ENCODE data around the gene CPZ. TPM values are rescaled to one million over a fixed set of nuclear protein-coding genes. Genes with fewer than 3 reads are reported as not detected.

The CPZ gene
- total and polyA plus RNA-seq, 2 of the 4 experiments (the other 2 are of a cell fraction): 0.90 to 10.3 TPM

GRCh38 chr4:8589336-8589735 is 3.2 kb upstream of the CPZ start:
- H2BK20ac ChIP-seq (ENCODE audit: low read depth, low read length): no peak overlapping the region
- H4K91ac ChIP-seq (ENCODE audit: insufficient read depth, low read depth, low read length): no peak overlapping the region
- no peak overlapping the region for H3K27ac ChIP-seq (ENCODE audit: insufficient read depth, low read length)
- no peak overlapping the region for H2AK9ac ChIP-seq (replicated peaks; ENCODE audit: low read depth, low read length, poor library complexity)
- no peak overlapping the region for H3K4me2 ChIP-seq (ENCODE audit: low read depth, low read length)
- no peak overlapping the region for H3K4me3 ChIP-seq (ENCODE audit: insufficient read depth, low read depth, low read length)
- no peak overlapping the region for H4K5ac ChIP-seq (ENCODE audit: low read depth, low read length)
- H3K4me1 ChIP-seq (ENCODE audit: control insufficient read depth, insufficient read depth, low read length): peaks cover 9% of the 10 kb centered on the region; the same call in 1 of the 2 replicates
- H3K27me3 ChIP-seq (ENCODE audit: control insufficient read depth, insufficient read depth, low read length): peaks cover 70% of the 10 kb centered on the region
- TF ChIP-seq USF2 (IDR thresholded peaks at IDR 0.05; ENCODE audit: low read depth, low read length) (no peak), CHD1 (IDR thresholded peaks at IDR 0.05; ENCODE audit: low read depth, low read length) (no peak), RAD21 (IDR thresholded peaks at IDR 0.05; ENCODE audit: low read length) (no peak), BHLHE40 (IDR thresholded peaks at IDR 0.05; ENCODE audit: low read depth, low read length) (no peak), RFX5 (IDR thresholded peaks at IDR 0.05; ENCODE audit: low read depth, low read length) (no peak), MAFK (IDR thresholded peaks at IDR 0.05; ENCODE audit: low read depth, low read length) (no peak), MAZ (IDR thresholded peaks at IDR 0.05; ENCODE audit: borderline replicate concordance, low read depth, low read length) (no peak), POLR2A (IDR thresholded peaks at IDR 0.05; ENCODE audit: low read depth, low read length) (no peak), CEBPB (IDR thresholded peaks at IDR 0.05; ENCODE audit: low read depth, low read length) (no peak)
- TF ChIP-seq, protein P1, sequence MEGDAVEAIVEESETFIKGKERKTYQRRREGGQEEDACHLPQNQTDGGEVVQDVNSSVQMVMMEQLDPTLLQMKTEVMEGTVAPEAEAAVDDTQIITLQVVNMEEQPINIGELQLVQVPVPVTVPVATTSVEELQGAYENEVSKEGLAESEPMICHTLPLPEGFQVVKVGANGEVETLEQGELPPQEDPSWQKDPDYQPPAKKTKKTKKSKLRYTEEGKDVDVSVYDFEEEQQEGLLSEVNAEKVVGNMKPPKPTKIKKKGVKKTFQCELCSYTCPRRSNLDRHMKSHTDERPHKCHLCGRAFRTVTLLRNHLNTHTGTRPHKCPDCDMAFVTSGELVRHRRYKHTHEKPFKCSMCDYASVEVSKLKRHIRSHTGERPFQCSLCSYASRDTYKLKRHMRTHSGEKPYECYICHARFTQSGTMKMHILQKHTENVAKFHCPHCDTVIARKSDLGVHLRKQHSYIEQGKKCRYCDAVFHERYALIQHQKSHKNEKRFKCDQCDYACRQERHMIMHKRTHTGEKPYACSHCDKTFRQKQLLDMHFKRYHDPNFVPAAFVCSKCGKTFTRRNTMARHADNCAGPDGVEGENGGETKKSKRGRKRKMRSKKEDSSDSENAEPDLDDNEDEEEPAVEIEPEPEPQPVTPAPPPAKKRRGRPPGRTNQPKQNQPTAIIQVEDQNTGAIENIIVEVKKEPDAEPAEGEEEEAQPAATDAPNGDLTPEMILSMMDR (conservative IDR thresholded peaks at IDR 0.05; ENCODE audit: low read depth, low read length): no peak
- TF ChIP-seq, protein P2, sequence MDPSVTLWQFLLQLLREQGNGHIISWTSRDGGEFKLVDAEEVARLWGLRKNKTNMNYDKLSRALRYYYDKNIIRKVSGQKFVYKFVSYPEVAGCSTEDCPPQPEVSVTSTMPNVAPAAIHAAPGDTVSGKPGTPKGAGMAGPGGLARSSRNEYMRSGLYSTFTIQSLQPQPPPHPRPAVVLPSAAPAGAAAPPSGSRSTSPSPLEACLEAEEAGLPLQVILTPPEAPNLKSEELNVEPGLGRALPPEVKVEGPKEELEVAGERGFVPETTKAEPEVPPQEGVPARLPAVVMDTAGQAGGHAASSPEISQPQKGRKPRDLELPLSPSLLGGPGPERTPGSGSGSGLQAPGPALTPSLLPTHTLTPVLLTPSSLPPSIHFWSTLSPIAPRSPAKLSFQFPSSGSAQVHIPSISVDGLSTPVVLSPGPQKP (IDR thresholded peaks at IDR 0.05; ENCODE audit: borderline replicate concordance, low read depth, low read length): no peak
- no peaks in the 10 kb centered on the region for H3K9me1 ChIP-seq (ENCODE audit: insufficient read depth, low read length)
- H4K20me1 ChIP-seq (ENCODE audit: insufficient read depth, low read length): peaks cover 2% of the 10 kb centered on the region; the same call in 1 of the 2 replicates
- no peak overlapping the region for H2BK120ac ChIP-seq (ENCODE audit: low read depth, low read length)
- no peak overlapping the region for H3K14ac ChIP-seq (replicated peaks; ENCODE audit: low read depth, low read length)
- no peak overlapping the region for H3K9ac ChIP-seq (ENCODE audit: low read depth, low read length)
- CTCF ChIA-PET: interaction anchor here (0.9 to 1.2 kb wide), 3 partner anchors 33 to 120 kb away, joined by 3 to 4 read pairs (median 3); no protein-coding TSS in a partner anchor
- H2BK5ac ChIP-seq (ENCODE audit: low read depth, low read length, poor library complexity, severe bottlenecking): no peak overlapping the region
- no peak overlapping the region for H3K4ac ChIP-seq (ENCODE audit: low read depth, low read length)
- DNase-seq (no peak), ATAC-seq (ENCODE audit: low read depth) (no peak)
- 77% methylated on average over 7 of the region's 10 CpGs; no CpG with 5 or more reads in 1 of the 2 experiments for WGBS, 2 experiments (ENCODE audit: extremely low coverage in 2 of 2, insufficient read length in 1 of 2)
- no peak overlapping the region for H2AK5ac ChIP-seq (ENCODE audit: low read depth, low read length)
- no peaks in the 10 kb centered on the region for H3K79me1 ChIP-seq (ENCODE audit: low read depth in 1 of 2, low read length in 2 of 2)
- H2BK15ac ChIP-seq (ENCODE audit: low read depth, low read length): no peak overlapping the region
- H3K56ac ChIP-seq (ENCODE audit: extremely low read depth, insufficient read depth, low read length): no peak overlapping the region
- intact Hi-C loops (cut with micrococcal nuclease): no loop called here
- BruUV-seq (replicated peaks): no TSS peak
- no peaks in the 10 kb centered on the region for H3K36me3 ChIP-seq (ENCODE audit: control insufficient read depth, insufficient read depth, low read length)
- in situ Hi-C loops (cut with MboI; ENCODE audit: low sequenced_read_pairs): no loop called here
- H3K9me3 ChIP-seq (ENCODE audit: control insufficient read depth, insufficient read depth, low read length): no peaks in the 10 kb centered on the region
- dilution Hi-C loops (cut with HindIII; ENCODE audit: low sequenced_read_pairs, unreplicated experiment): no loop called here
- no peak overlapping the region for H4K8ac ChIP-seq (ENCODE audit: low read depth in 2 of 2, low read length in 2 of 2)
- H3K18ac ChIP-seq (ENCODE audit: low read depth, low read length): no peak overlapping the region
- H2AFZ ChIP-seq (replicated peaks; ENCODE audit: low read length, poor library complexity): no peak overlapping the region
- POLR2A ChIA-PET (ENCODE audit: unreplicated experiment): no interaction called here
- no peak overlapping the region for H3K23ac ChIP-seq (ENCODE audit: low read depth, low read length)
